ENCODE data around the gene SCFD2. TPM values are rescaled to one million over a fixed set of nuclear protein-coding genes. Genes with fewer than 3 reads are reported as not detected.

Gene SCFD2
- total RNA-seq, 4 donors from 2014 or later, result 14.3 to 37.8 (median 27.7) TPM

GRCh38 chr4:52976523-52977230, 389.2 kb downstream of the SCFD2 start:
- Histone ChIP-seq H3K27ac (no peak overlapping the region), H3K9me3 (no peaks in the 10 kb centered on the region), H3K36me3 (no peaks in the 10 kb centered on the region), H3K4me3 (no peak overlapping the region), H3K27me3 (no peaks in the 10 kb centered on the region), H3K4me1 (no peaks in the 10 kb centered on the region)
- DNase-seq, result no peak
- intact Hi-C loops (cut with DNase I), result no loop called here
- WGBS, 2 donors, result 66 to 87% methylated on average over 4 of the region's 4 CpGs
- TF ChIP-seq CTCF (IDR thresholded peaks at IDR 0.05) (no peak), POLR2A (IDR thresholded peaks at IDR 0.05) (no peak)

- TF ChIP-seq CTCF (IDR thresholded peaks at IDR 0.05) (no peak), POLR2A (IDR thresholded peaks at IDR 0.05) (no peak)
- Histone ChIP-seq H3K4me3 (no peak overlapping the region), H3K36me3 (no peaks in the 10 kb centered on the region), H3K27me3 (no peaks in the 10 kb centered on the region), H3K9me3 (no peaks in the 10 kb centered on the region), H3K4me1 (no peaks in the 10 kb centered on the region), H3K27ac (no peak overlapping the region)
- intact Hi-C loops (cut with DNase I), result no loop called here
- DNase-seq, result no peak
- 83 to 89% methylated on average over 3 of the region's 3 CpGs for WGBS, 2 donors
Observed at GRCh38 chr4:52968691-52969090, 397.2 kb downstream of the SCFD2 start.

GRCh38 chr4:52968241-52968640, 397.6 kb downstream of the SCFD2 start:
- no peak for DNase-seq
- H3K4me1 ChIP-seq, result no peaks in the 10 kb centered on the region
- intact Hi-C loops (cut with DNase I), result no loop called here
- no peak overlapping the region for H3K4me3 ChIP-seq
- H3K27ac ChIP-seq, result no peak overlapping the region
- TF ChIP-seq POLR2A (IDR thresholded peaks at IDR 0.05) (no peak), CTCF (IDR thresholded peaks at IDR 0.05) (no peak)
- H3K9me3 ChIP-seq, result no peaks in the 10 kb centered on the region
- H3K27me3 ChIP-seq, result no peaks in the 10 kb centered on the region
- no peaks in the 10 kb centered on the region for H3K36me3 ChIP-seq
- 46 to 60% methylated on average over 5 of the region's 5 CpGs for WGBS, 2 donors

- Histone ChIP-seq H3K9me3 (no peaks in the 10 kb centered on the region), H3K36me3 (no peaks in the 10 kb centered on the region), H3K27me3 (no peaks in the 10 kb centered on the region), H3K27ac (no peak overlapping the region), H3K4me3 (no peak overlapping the region), H3K4me1 (no peaks in the 10 kb centered on the region)
- intact Hi-C loops (cut with DNase I), result no loop called here
- no peak for DNase-seq
- TF ChIP-seq POLR2A (IDR thresholded peaks at IDR 0.05) (no peak), CTCF (IDR thresholded peaks at IDR 0.05) (no peak)
Observed at GRCh38 chr4:52966781-52967180, 399.1 kb downstream of the SCFD2 start.

- no peaks in the 10 kb centered on the region for H3K9me3 ChIP-seq
- no peak for DNase-seq
- H3K4me1 ChIP-seq, result no peaks in the 10 kb centered on the region
- WGBS, 2 donors, result 93 to 98% methylated on average over 5 of the region's 5 CpGs
- no peaks in the 10 kb centered on the region for H3K27me3 ChIP-seq
- no peak for TF ChIP-seq CTCF (IDR thresholded peaks at IDR 0.05)
- TF ChIP-seq POLR2A (IDR thresholded peaks at IDR 0.05), result no peak
- H3K27ac ChIP-seq, result no peak overlapping the region
- H3K36me3 ChIP-seq, result no peaks in the 10 kb centered on the region
- H3K4me3 ChIP-seq, result no peak overlapping the region
- intact Hi-C loops (cut with DNase I), result no loop called here
Observed at GRCh38 chr4:52966172-52966571, 399.7 kb downstream of the SCFD2 start.
